Inflammatory macrophage (primary cell): ENCODE measurements around the gene DMAP1.
"Not testable (repeated sequence)": the region's sequence is repeated elsewhere in the genome, so short reads cannot be mapped to it uniquely, and the experiment has no call there.

Experiments
- DNase-seq, 2 donors: peaks; one replicate each; pipeline ENCODE4 v3.0.0-alpha.2; 2020 to 2022
- total RNA-seq, 18 experiments: gene quantifications; one replicate each; lab custom pipeline; 2026; ENCODE audit warnings: mixed read lengths in 6 of 18, inconsistent platforms in 2 of 18; lab: John Stamatoyannopoulos, UW

Gene DMAP1
- total RNA-seq = 4.5 to 18.6 (median 11.2) reads per million in 18 experiments

GRCh38 chr1:44213222-44214112, at the start of gene DMAP1:
DMAP1 (plus strand) TSS chr1:44213471; CDS start chr1:44213754, 283 bp downstream.
- DNase-seq = peak; percentile 85 to 89

- DNase-seq = no peak
These were observed 44.7 kb upstream of the DMAP1 start for GRCh38 chr1:44168520-44169098.

GRCh38 chr1:44170281-44170823, 42.9 kb upstream of the DMAP1 start:
- no peak for DNase-seq

GRCh38 chr1:44174630-44175029, 38.6 kb upstream of the DMAP1 start:
- no peak for DNase-seq

DNA sequence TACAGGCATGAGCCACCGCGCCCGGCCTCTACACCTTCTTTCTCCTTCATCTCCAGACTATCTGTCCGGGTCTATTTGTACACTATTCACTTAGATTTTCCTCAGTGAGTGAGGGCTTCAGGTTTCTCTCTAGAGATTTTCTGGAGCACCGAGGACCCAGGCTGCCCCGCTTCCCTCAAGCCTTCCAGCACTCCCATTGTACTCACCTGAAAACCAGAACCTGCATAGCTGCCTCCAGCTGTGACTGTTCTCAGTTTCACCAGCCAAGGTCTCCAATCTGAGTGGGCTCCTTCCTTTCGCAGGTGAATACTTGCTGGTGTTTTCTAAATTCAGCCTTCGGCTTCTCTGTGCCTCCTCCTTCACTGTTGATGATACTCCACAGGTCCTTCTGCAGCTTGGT, 12.9 kb upstream of the DMAP1 start:
- no peak for DNase-seq

GRCh38 chr1:44206545-44206944, 6.7 kb upstream of the DMAP1 start:
- DNase-seq = not testable (repeated sequence)

- DNase-seq = no peak
These were observed 5.0 kb upstream of the DMAP1 start for GRCh38 chr1:44208226-44208625.

- DNase-seq = no peak
These were observed 2.7 kb upstream of the DMAP1 start for GRCh38 chr1:44210595-44210994.

DNA sequence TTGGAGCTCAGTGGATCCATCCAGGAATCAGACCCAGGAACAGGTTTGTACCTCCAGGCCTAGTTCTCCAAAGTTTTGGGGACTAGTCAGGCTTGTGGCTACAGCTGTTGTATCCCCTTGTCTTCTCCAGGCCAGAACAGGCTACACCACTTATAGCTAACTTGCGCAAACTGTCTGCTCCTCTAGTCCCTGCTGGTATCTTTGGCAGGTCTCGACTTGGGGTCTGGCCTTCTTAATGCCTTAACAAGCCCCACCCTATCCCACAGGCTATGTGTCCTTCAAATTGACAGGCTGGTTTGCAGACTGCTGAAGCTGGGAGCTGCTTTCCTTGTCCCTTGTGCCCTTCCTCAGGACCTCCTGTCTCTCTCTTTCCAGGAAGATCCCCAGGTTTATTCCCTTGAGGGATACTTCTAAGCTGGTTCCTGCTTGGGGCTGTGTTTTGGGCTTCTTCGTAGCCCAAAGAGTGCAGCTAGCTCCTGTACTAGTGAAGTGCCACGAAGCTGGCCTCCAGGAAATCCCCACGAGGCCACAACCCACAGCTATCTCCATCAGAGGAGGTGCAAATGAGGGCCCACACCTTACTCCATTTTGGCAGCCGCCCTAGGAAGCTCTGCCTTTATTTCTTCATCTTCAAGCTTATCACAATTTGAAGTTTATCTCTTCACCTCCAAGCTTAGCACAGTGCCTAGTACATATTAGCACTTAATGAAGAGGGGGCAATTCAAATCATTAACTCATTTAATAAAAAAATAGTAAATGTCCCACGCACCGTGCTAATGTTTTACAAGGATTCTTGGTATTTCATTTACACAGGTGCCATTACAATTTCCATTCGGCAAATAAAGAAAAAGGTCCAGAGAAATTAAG, 683 bp upstream of the DMAP1 start:
- no peak for DNase-seq

- peak; percentile 72 to 74 for DNase-seq
These were observed 4.6 kb downstream of the DMAP1 start for GRCh38 chr1:44217809-44218410.

DNA sequence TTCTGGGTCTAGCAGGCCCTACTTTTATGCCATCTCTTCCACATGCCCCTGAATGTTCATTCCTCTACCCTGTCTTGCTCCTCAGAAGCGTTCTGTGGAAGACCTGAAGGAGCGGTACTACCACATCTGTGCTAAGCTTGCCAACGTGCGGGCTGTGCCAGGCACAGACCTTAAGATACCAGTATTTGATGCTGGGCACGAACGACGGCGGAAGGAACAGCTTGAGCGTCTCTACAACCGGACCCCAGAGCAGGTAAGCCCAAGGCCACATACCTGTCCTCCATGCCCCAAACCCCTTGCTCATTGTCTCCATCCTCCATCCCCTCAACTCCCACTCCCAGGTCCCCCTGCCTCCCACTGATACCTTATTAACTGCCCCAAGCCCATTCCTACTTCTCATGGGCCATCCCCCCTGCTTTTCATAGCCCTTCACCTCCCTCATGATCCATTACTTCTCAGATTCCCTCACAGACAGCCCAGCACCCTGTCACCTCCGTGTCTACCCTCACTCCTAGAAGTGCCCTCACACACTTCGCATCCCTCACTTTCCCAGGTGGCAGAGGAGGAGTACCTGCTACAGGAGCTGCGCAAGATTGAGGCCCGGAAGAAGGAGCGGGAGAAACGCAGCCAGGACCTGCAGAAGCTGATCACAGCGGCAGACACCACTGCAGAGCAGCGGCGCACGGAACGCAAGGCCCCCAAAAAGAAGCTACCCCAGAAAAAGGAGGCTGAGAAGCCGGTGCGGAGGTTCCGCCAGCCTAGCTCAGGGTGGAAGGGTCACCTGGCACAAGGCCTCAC, 5.4 kb downstream of the DMAP1 start:
- no peak for DNase-seq

GRCh38 chr1:44219301-44219626, 6.0 kb downstream of the DMAP1 start:
- no peak for DNase-seq

- DNase-seq = peak; percentile 43 to 72
These were observed 6.9 kb downstream of the DMAP1 start for GRCh38 chr1:44220001-44220751.

DNA sequence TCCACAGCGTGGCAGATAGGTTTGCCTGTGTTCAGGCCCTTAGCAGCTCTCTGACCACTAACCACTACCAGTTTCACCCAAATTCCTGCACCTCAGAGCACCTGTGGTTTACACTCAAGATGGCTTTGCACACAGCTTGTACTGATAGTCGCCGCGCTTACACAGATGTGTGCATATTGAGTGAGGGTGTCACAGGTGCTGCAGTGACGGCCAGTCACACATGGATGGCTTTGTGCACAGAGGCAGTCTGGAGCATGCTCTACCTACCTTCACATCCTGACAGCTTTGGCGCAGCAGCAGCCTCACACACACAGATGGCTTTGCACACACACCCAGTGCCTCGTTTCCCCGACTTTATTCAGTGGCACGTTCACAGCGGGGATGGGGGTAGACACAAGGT, 7.5 kb downstream of the DMAP1 start:
- DNase-seq = no peak

DNA sequence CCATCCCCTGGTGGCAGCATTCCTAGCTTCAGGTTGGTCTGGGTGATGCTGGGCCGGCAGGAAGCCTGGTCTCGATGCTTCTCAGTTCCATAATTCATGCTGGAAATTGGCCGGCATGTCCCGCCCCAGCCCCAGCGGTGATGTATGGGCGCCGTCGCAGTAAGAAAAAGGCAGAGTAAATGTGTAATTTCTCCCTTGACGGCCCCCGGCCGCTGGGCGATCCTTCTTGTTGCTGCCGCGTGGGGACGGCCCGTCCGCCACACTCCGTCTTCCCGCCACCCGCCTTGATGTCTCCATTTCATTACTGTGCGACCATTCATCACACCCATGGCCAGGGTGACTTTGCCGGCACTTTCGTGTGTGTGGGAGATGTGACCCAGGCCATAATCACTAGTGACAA, 8.5 kb downstream of the DMAP1 start:
- no peak for DNase-seq

DNA sequence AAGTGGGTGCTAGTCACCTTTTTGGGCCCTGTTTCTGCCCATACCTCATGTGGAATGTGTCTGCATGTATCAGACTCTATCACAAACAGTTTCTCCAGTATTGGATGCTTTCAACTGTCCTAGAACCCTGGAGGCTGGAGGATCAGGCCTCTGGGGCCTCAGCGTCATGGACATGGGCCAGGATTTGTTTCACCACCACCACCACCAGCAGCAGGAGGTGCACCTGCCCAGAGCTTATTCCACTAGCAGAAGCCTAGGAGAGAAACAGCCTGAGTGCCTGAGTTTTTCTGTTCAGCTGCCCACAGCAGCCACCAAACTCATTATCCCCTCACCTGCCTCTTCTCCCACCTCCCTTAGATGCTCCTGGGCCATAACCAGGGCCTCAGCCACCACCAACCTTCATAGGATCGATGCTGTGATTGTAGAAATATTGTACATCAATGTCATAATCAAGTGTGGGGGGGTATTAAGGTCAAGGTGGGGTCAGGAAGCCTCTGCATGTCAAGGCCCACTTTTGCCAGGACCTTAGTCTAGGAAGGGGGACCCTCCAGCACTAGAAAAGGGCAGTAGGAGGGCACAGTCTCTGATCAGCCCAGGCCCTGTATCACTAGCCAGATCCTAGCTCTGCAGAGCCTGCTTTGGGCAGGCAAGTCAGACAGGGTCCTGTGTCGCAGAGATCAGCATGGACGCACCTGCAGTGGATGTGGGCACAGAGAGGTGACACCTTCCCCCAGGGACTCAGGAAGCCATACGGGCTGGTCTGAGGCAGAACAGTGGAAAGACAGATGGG, 9.3 kb downstream of the DMAP1 start:
- no peak for DNase-seq

GRCh38 chr1:44223187-44223610, 9.9 kb downstream of the DMAP1 start:
- DNase-seq = no peak

DNA sequence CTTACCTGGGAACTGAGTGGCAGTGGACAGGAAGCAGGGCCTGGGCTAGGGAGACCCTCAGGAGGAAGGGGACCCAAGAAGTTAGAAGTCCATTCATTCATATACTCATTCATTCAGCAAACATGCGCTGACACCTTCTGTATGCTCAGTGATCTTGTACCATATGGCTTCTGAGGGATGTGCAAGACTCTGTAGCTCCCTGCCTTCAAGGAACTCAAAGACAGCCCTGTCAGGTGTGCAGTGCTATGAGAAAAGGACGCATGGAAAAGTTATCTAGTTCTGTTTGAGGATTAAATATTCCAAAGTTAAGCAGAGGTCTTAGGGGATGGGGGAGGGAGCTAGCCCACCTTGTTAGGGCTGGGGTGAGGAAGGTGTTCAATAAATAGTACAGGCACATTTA, 12.5 kb downstream of the DMAP1 start:
- DNase-seq = no peak

DNA sequence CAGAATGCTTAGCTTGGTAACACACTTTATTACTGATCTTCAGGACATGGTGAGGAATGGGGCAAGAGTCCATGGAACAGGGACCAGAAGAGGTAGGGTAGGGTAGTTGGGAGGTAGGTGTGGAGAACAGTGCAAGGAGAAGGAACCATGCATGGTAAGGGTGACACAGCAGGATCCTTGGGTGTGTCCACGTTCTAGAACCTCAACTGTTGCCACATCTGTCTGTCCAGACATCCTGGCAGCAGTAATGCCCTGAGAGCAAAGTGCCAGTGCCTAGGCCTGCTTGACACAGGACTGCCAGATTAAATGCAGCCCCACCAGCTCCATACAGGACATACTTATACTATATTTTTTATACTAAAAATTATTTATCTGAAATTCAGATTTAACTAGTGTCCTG, 13.9 kb downstream of the DMAP1 start:
- DNase-seq = peak; percentile 65 to 78

DNA sequence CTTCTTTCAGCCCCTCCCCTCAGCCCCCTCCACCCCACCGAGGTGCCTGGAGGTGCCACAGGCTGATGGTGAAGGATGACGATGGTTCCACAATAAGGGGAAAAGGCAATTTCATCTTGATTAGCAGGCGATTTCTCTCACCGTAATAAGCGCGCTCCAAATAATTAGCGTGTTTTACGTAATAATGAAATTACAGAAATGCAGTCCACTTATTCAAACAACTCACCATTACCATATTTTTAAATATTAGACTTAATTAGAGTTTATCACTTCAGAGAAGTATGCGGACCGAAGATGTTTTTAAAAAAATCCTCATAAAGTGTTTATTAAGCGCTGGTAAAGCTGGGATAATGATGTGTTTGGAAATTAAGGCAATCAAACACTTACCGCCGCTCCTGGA, 14.9 kb downstream of the DMAP1 start:
- no peak for DNase-seq
